NCI-H2196 treated with DMSO at 0.1 percent for 48 hours (cell line): Measurements from ENCODE around the gene SPATA31D1.
A peak's percentile ranks its signal among the peaks of the same experiment; 100 is the strongest.

Source experiments
- DNase-seq: peaks from one replicate; lab custom pipeline; 2025; ENCODE audit not compliant: unreplicated experiment; lab: John Stamatoyannopoulos, UW

Gene SPATA31D1

DNA sequence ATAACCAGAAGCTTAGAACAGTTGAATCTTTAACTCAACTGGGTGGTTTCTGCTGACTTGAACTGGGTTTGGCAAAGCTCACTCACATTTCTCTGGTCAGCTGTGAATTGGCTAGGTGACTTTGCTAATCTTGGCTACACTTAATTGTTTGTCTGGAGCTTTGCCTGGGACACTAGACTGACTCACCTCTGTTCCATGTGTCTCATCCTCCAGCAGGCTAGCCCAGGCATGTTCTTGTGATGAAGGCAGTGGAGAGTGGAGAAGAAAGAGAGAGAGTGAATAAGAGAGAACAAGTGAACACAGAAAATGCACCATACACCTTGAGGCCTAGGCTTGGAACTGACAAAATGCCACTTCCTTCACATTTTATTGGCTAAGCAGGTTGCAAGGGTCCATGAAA, 32.6 kb downstream of the SPATA31D1 start:
- DNase-seq, result no peak

DNA sequence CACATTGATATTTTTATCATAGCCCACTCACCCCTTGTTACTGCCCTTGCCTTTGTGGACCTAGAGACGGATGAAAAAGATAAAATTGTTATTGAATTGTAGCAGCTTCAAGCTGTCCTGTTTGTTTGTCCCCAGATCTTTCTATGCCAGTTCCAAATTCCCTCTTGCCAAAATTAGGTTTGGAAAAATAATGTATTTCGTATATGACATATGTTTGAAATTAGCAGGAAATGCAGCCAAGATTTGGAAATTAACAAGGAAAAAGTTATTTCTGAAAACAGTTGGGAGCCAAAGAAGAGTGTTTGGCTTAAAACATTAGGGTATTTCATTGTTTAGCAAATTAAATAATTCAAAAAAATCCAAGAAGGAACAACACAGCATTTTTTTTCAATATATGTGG, 33.5 kb downstream of the SPATA31D1 start:
- DNase-seq, result no peak

DNA sequence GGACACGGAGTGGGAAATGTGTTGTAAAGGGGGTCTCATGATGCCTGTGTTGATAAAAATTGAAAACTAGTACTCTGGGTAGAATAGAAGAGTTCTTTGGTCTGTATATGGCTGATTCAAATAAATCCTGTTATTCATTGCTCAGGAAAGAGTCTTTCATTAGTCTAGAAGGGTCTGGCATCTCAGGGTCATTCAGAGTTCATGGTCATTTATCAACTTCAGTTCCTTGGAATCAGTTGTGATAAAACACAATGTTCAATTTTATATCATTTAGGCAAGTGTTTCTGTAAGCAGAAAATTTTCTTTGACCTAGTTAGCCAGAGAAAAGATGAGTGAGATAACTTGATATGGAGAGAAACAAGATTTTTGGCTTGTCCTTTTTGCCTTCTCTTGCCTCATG, 36.3 kb downstream of the SPATA31D1 start:
- no peak for DNase-seq

DNA sequence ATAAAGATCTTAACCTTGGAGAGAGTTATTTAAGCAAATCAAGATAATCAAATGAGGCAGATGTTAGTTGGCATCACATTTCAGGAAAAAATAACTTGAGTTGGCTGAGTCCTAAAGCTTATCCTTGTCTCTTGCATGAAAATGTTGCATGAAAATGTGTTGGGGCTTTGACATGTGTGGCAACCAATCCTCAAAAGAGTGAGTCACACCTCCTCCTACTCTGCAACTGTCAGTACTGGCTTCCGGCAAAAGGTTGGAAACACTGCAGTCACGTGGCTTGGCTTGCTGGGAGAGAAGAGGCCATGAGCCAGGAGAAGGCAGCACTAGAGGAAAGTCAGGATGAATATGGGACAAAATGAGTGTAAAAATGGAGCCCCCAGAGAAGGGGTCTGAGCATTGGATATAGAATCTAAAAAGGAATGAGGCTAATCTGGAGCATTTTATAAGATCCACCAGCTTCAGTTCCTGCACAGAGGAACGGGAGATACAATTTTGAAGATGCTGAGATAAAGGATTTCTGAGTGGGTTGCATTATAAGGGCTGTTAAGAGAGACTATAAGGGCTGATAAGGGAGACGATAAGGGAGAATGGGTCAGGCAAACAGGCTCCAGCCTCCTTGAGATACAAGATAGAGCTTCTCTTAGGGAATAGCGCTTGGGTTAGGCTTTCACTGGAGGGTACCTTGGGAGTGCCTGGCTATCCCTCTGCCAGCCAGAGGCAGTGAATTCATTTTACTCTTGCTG, 43.1 kb downstream of the SPATA31D1 start:
- DNase-seq, result peak; percentile 59

DNA sequence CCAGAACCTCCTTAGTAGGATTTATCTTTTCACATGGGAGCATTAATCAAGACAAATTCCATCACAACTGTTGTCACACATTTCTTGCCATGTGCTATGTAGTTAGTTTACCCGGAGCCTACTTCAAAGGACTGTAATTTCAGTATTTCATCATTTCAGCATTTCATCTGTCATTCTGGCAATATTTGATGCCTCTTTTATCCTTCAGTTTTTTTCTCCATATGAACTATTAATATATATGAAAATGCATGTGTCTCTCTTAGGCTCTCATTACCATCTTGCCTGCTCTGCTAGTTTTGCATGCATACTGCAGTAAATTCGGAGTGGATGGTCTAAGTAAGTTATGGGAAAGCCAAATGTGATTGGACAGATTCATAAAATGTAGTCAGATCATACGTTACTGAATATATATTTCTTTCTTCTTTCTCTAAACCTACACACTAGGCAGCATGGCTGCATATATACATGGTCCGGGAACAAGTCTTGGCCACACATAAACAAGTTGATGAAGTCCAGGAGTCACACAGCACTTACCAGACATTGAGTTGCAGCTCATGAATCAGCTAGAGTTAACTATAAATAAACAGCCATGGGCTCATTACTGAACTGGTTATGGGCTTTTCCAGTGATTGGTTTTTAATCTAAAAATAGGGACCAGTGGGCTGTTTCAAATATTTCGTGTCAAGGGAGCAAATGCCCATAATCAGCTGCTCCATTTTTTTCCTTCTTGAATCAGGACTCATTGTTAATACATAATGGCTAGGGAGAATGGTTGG, 46.6 kb downstream of the SPATA31D1 start:
- DNase-seq, result no peak

DNA sequence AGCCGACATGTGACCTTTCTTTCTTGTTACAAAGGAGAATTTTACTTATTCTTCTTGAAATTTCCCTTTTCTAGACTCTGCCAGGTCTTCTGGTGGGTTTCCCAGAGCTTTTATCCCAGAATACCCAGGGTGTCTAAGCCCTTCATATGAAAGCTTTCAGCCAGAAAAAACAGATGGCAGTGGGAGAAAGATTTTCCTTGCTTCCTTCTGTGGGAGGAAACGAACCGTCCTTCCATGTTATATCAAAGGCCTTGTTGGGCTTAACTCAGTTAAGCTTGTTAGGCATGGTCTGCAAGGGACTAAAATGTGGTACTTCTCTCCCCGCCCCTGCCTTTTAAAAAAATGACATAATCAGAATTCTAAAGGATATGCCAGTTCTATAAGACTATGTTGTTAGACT, 47.5 kb downstream of the SPATA31D1 start:
- no peak for DNase-seq

DNA sequence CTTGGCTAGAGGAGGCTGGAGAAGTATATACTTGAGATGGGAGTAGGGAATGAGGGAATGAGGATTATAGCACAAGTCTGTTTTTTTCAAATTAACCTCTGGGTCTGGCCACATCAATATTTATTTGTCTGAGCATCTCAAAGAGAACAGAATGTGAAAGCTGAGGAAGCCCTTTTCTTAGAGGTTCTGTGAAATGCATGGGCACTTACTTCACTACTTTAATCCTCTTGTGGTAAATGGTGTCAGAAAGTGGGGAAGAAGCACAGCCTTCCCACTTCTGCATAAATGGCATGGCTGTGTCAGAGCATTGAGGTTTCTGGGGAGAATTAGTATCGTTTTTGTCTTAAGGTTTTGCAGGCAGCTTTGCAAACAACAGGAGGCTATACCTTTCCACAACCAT, 48.6 kb downstream of the SPATA31D1 start:
- DNase-seq, result no peak

DNA sequence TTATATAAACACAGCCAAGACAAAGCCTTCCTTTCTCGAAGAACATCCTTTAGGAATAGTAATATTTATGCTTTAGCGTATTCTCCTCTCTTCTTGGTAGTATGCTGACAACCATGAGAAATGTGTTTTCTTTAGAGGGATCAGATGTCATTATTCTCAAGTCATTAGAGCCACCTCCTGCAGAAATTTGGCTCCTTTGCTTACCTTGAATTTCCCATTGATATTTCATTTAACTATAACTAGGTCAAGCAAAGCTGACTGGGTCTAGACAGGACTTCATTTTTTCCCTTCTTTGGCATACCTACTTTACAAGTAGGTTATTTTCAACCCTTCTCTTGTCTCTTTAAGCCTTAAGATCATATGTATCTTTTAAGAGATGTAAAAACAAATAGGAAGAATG, 50.3 kb downstream of the SPATA31D1 start:
- DNase-seq, result no peak
